SKM-1 treated with dmso at 0.1 percent for 144 hours (cell line): ENCODE data around the gene CLSTN2.

Source experiments
- DNase-seq: peaks from one replicate; lab custom pipeline; 2025; ENCODE audit not compliant: unreplicated experiment; lab: John Stamatoyannopoulos, UW

The CLSTN2 gene

GRCh38 chr3:140004271-140004670 is 69.3 kb downstream of the CLSTN2 start:
- DNase-seq: no peak

- no peak for DNase-seq
Measured at GRCh38 chr3:140006331-140006730, 71.3 kb downstream of the CLSTN2 start.

- DNase-seq: no peak
Measured at GRCh38 chr3:140007081-140007480, 72.1 kb downstream of the CLSTN2 start.

GRCh38 chr3:140007911-140008869 is 73.2 kb downstream of the CLSTN2 start:
- no peak for DNase-seq

GRCh38 chr3:140010391-140010790 is 75.4 kb downstream of the CLSTN2 start:
- DNase-seq: no peak

- no peak for DNase-seq
Measured at GRCh38 chr3:140011086-140011485, 76.1 kb downstream of the CLSTN2 start.

- no peak for DNase-seq
Measured at GRCh38 chr3:140011611-140012277, 76.8 kb downstream of the CLSTN2 start.

DNA sequence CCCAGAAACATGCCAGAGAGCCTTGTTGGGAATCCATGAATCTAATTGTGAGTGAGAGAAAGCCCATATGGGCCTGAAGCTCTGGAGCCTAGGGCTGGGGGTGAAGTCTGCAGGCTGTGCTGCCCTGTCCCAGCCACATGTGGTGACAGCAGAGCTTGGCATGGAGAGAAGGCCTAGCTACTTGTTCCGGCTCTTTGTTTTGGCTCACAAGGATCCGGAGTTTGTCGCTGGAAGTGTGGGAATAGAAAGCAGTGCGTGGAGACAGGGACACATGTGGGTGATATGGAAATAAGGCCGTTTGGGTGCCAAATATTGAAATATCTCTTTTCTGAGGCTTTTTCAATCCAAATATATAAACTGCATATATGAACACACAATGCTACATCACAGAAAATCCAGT is 78.2 kb downstream of the CLSTN2 start:
- no peak for DNase-seq

- no peak for DNase-seq
Measured at GRCh38 chr3:140014831-140015495, 80.0 kb downstream of the CLSTN2 start.

DNA sequence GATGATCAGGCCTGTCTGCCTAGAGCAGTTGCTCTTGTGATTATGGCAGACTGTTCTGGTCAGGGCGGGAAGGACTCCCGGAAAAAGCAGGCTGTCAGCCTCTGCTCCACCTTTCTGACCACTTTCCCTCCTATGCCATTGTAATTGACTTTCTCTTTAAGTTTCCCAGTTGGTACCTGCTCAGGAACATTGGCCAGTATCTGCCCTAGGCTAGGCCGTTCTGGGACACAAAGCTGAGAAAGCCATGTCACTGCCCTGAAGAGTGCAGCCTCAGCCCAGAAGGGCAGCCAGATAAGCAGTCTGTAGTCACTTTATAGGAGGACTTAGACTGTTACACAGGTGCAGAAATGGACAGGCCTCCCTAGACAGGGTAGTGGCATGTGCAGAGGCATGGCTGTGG is 80.8 kb downstream of the CLSTN2 start:
- no peak for DNase-seq

- DNase-seq: no peak
Measured at GRCh38 chr3:140018556-140018955, 83.6 kb downstream of the CLSTN2 start.

DNA sequence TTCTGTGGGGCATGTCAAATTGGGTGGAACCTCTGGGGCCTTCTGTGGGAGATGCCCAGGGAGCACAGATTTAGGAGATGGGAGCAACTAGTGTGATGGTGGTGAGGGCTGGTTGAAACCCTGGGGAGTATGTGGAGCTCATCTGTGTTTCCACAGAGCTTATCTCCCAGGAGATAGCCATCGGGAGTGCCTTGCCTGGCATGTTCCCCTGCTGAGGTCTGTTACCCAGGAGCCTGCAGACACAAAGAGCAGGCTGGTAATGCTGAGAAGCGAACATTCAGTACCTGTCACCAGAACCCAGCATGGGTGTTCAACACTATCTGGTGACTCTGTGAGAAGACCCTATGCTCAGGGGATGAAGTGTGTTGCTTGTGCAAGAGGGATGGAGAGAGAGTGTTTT is 85.0 kb downstream of the CLSTN2 start:
- no peak for DNase-seq

GRCh38 chr3:140020541-140020940 is 85.6 kb downstream of the CLSTN2 start:
- no peak for DNase-seq

- DNase-seq: no peak
Measured at GRCh38 chr3:140021269-140021668, 86.3 kb downstream of the CLSTN2 start.

DNA sequence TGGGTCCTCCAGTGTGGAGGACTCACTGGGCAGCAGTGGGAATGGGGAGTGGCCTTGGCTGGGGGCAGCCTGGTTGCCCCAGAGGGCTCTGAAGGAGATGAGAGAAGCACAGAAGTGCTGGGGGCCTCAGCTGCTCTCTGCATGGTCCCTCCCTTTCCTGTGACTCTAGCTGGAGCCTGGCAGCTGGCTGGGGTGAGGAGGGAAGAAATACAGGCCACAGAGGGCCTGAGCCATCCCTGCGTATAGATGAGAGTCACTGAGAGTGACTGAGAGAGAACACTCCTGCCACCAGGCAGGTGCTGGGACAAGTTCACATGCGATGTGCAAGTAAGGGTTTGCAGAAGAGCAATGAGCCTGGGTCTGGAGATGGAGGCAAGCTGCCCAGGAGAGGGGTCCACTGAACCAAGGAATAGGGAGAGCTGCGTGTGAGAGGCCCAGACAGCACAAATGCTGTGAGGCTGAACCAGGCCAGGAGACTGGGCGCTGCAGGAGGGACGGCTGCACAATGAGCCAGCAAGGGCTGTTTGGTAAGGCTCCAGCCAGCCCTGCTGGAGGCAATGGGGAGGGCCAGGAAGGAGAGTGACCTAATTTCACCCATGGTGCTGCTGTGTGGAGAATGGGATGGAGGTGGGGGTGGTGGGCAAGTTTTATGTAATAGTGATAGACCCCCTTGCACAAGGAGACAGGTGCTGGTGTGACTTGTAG is 87.2 kb downstream of the CLSTN2 start:
- no peak for DNase-seq

DNA sequence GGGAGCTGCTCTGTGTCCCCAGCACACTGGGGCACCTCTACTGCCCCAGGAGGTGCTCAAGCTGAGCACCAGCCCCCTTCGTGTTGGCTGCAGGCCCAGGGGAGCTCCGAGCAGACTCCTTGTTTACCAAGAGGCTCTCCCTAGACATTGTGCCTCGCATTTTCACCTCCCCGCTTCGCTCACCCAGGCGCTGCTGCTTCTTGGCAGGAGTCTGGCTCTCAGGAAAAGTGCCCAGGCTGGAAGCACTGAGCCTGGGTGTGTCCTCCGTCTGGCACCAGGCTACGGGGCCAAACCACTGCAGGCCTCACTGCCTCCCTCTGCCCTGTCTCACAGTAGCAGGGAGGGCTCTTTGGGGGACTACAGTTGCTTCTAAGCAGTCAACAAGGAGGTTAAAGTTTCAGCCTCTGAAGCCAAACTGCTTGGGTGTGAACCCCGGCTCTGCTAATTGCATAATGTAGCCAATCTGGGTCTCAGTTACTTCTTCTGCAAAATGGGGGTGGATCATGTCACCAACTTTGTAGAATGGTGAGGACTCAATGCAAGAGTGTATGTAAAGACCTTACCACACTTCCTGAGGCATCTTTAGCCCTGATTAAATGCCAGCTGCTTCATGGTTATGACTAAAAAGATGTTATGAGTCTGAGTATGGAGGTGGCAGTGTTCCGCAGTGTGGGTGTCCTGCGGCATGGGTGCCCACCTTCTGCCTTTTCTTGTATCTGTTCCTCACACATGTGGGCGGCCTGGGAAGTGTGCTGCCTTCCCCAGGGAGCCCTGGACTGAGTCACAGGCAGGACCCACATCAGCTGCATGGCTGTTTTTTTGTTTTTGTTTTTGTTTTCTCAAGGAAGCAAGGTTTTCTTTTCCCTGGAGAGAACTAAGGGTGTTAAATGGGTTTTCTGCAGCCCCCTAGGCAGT is 88.9 kb downstream of the CLSTN2 start:
- DNase-seq: no peak

- no peak for DNase-seq
Measured at GRCh38 chr3:140031170-140031569, 96.2 kb downstream of the CLSTN2 start.

GRCh38 chr3:140034058-140034457 is 99.1 kb downstream of the CLSTN2 start:
- DNase-seq: no peak

DNA sequence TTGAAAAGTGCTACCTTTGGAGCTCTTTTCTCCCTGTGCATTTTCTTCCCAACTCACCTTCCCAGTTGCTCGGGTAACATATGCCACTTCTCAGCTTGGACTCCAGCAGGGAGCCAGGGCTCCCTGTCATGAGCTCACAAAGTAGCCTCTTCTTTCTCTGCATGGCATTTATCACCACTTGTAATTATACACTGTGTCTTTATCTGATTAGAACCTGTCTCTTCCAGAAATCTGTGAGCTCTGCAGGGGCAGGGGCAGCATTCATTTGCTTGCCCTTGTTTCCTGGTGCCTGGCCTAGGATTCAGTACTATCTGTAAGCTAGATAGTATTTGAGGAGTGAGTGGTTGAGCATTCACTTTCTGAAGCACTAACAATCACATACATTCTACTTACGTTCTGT is 100.9 kb downstream of the CLSTN2 start:
- no peak for DNase-seq

DNA sequence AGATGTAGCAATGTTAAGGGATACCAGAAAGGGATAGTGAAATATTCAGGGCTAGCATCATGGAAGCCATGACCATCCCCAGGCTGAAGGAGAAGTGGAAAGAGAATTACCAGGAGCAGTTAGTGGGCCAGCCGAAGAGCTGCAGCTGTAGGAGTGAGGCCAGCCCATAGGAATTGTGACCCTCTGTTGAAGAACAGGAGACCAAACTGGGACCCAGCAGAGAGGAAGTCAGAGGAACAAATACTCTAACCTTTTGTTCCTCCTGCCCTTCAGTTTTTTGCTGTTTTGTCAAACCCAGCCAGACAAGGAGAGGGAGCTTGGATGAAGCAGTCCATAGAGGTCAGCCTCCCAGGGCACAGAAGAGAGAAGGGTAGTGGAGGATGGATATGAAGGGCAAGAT is 115.4 kb downstream of the CLSTN2 start:
- no peak for DNase-seq
